GM20431 (cell line): ENCODE results near the gene IGSF11.
"Not testable (repeated sequence)": the region's sequence is repeated elsewhere in the genome, so short reads cannot be mapped to it uniquely, and the experiment has no call there.

Experiments
- in situ Hi-C: fragments of 300-500 bp; cut with MseI, MboI; formaldehyde crosslinking; loops from one replicate; pipeline ENCODE4 v1.15.0; 2020; ENCODE audit warnings: low sequenced_read_pairs; ENCODE audit not compliant: unreplicated experiment

IGSF11 gene

DNA sequence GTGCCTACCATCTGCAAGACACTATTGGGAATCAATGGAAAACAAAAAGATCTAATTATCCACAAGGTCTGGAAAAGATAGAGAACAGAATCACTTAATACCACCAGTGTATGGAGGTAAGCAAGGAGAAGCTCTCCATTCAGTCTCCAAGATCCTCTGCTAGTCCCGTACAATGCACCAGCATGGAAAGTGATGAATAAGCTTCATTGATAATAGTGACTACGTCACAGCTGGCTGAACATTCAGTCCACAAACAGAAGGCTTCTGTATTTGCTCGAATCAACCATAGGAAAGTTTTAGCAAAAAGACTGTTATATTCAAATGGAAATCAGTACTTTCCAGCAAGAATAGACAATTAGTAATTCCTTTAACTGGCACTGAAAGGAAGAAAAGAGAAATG is 42.9 kb downstream of the IGSF11 start:
- in situ Hi-C loops: no loop called here

DNA sequence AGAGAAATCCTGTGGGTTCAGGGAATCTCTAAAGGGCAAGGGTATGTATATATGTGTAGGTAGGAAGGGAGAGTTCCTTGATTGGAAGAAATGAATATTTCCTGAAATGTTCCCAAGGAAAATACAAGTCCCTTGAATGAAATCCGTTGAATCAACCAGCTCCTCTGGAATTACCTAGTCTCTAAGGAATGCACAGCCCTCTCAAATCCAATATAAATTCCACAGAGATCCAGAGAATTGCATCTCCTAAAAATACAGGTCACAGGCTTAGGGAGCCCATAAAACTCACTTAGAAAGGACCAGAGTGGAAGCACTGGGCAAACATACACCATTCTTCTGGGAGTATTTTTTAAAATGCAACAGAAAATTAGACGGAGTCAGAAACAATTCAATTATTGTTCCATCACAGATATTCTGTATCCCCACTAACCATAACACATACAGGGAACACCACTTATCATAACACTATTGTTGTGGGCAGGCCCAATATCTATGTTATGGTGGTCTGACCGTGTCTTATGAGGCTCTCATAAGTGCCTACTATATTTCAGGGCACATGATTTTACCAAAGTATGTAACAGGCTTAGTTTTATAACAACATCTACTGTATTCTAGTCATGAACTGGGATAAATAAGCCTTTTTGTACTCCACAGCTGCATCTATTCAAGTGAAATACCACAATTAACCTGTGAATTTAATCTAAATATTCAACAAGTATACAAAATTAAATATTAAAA is 43.7 kb downstream of the IGSF11 start:
- in situ Hi-C loops: no loop called here

DNA sequence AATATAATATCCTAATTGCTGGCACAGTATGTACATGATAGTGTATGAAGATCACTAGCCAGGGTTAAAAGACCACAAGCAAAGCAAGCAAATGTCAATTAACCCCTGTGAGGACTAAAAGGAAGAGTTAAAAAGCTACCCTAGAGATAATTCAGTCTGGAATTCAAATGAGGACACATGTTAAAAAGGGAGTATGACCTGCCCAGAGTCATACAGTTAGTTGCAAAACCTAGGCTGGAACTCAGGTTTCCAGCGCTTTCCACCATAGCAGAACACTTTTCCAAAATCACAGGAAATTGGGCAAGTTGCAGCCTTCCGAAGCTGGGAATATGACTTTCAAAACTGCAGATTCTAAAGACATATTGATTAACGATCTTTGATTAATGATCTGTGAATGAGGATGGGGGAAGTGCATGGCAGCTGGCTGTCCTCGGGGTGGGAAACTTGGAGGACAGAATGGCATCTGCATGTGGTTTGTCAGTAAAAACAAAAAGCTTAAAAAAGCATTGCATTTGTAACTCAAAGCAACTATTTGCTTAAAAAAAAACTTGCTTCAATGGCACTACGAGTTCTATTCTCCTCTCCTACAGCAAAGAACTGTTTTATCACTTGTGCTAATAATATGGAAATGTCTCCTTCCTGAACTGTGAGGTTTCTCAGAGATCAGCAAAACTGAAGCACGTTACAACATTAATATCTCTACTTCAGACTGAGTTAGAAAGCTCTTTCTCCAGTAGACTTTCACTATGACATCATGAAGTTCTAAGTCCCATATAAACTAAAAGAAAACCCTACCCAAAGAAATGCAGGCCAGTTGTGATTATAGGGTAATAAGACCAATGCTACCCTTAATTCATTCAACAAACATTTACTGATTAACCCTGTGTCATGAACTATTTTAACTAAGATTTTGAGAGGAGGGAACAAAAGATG is 46.2 kb downstream of the IGSF11 start:
- in situ Hi-C loops: no loop called here

DNA sequence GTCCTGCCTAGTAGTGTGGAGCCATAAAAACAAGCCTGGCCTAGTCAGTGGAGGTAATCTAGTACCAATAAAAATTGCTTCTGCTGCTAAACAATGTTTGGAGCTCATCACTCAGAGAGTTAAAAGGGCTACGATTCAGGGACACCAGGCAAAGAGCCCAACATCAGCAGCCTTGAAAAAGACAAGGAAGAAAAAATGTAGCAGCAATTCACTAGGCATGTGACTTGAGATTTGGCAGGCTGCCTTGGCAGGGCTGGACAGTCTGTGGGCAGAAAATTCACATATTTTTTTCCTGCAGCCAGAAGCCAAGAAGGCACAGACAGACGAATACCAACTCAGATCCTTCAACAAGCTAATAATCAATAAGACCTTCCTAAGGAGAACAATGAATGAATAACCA is 47.2 kb downstream of the IGSF11 start:
- in situ Hi-C loops: no loop called here

DNA sequence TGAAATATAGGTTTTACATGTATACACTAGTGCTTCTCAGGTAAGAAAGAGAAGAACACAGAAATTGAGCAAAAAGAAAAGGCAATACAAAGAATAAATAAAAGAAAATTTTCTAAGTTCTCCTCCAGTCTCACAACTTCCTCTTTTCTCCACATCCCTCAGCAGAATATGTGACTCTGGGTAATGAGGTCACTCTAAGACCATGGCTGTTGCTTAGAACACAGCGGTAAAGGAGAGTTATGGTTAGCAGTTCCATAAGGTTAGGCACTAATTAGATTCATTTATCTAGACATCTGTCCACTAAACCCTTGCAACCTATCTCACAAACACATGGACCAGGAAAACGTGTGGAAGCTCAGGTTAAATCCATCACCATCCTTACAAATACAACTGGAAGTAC is 47.9 kb downstream of the IGSF11 start:
- in situ Hi-C loops: no loop called here

DNA sequence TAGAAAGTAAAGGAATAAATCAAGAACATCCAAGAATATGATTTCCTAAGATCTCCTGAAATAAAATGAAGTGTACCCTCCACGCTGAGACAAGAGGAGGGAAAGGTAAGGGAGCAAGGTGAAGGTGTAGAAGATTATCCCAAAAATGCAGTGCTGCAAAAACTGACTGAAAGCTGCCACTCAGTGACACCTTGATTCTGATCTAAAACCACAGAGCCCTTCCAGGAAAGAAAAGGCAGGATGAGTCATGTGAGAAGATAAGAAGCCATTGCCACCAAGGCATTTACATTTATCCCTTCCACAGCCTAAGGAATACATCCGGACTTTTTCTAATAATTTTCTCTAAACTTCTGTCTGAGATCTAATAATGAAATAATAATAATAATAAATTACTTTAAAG is 49.9 kb downstream of the IGSF11 start:
- in situ Hi-C loops: no loop called here

DNA sequence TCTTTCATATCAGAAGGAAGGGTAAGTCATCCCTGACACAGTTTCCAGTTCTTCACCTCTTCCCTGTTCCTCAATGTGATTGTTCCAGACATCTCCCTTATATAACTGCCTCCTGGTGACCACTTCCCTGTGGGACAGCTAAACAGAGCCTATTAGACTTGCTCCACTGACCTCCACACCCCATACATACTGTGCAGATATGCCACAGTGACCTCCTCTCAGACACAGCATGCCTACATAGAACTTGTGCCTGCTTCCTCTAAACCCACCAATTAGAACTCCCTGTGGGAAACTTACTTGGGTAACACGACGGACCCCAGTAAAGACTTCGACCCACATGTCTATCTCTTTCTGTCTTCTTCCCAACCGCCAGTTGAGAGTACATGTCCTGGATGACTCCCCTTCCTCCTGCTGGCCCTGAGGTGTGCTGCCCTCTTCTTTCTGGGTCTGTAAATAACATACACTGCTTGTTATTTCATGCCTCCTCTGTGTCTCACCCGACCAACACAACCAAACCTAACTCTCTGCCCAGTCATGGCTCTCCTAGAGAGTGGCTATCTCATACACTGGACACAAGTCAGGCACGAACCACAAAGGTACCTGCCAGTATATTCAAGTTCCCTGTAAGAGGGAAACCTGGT is 53.0 kb downstream of the IGSF11 start:
- in situ Hi-C loops: no loop called here

DNA sequence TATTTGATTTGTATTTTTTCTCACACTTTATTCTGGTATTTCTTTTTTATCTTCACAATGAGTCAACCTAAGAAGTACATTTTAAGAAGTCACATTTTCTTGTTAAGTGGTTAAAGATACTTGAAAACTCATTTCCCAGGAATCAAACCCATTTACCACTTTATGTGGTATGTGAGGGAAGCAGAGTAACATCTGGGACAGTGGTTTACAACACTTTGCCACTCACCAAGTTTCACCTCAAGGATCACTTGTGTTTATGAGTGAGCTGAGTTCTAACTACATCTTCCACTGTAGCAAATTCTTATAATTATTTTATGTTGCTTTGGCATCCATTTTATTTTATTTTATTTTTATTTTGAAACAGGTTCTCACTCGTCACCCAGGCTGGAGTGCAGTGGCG is 53.8 kb downstream of the IGSF11 start:
- in situ Hi-C loops: no loop called here

DNA sequence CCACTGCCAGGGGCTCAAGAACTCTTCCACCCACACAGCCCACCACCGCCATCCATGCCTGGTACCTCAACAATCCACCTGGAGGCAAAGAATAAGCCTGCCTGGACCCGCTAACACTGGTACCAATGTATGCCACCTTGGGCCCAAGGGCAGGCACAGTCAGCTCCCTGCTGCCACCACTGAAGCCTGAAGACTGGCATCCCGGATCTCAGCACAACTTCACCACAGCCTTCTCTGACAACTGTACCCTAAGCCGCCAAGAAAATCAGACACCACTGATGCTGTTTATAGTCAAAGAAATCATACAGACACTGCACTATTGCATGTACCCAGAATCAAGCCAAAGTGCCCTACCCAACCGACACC is 56.3 kb downstream of the IGSF11 start:
- in situ Hi-C loops: no loop called here

DNA sequence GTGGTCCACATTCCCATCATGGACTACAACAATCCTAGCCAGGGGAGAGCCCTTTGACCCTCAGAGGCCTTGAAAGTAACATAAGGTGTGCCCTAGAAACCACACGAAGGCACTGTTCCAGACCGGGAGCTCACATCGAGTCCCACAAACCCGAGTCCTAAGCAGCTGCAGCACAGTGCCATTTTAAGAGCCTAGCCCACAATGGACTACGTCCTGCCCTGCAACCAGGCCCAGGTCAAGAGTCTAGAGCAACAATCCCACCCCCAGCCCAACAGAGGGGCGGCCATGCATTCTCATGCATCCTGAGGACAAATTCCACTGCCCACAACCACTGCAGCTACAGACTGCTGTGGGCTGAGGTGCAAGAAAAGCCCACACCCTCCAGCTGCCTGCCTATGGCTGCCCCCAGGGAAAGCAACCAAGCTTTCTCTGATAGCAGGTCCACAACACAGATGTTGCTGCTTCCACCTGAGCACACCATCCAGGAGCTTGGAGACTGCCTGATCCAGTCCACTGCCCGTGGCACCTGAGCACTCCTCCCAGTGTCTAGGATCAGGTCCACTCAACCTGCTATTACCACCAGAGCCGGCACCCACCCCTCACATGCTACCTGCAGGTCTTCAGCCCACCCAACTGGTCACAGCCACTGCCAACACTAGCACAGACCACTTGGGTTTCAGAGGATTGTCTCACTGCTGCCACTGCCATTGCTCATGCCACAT is 56.8 kb downstream of the IGSF11 start:
- in situ Hi-C loops: no loop called here

DNA sequence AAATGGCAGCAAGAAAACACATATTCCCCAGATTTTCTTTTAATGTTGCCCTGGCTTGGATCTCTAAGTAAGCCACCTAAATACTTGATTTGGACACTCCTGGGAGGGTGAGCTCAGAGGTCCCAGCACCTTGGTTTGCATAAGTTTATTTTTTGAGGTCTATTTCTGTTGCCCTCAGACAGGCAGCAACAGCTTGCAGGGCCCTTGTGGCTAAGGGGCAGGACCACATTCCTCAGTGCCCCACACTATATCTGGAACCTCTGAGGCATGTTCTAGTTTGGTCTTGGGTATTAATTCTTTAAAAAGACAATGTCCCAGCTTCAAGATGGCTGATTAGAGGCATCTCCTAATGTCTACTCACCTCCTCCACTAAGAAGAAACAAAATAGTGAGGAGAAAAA is 57.5 kb downstream of the IGSF11 start:
- in situ Hi-C loops: no loop called here

DNA sequence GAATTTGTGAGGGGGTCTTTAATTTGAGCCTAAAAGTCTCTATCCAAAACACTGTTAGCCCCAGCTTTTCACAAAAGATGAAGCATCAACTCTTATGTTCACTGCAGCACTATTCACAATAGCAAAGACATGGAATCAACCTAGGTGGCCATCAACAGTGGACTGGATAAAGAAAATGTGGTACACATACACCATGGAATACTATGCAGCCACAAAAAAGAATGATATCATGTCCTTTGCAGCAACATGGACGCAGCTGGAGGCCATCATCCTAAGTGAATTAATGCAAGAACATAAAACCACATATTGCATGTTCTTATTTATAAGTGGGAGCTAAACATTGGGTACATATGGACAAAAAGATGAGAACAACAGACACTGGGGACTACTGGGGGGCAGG is 59.2 kb downstream of the IGSF11 start:
- in situ Hi-C loops: not testable (repeated sequence)

DNA sequence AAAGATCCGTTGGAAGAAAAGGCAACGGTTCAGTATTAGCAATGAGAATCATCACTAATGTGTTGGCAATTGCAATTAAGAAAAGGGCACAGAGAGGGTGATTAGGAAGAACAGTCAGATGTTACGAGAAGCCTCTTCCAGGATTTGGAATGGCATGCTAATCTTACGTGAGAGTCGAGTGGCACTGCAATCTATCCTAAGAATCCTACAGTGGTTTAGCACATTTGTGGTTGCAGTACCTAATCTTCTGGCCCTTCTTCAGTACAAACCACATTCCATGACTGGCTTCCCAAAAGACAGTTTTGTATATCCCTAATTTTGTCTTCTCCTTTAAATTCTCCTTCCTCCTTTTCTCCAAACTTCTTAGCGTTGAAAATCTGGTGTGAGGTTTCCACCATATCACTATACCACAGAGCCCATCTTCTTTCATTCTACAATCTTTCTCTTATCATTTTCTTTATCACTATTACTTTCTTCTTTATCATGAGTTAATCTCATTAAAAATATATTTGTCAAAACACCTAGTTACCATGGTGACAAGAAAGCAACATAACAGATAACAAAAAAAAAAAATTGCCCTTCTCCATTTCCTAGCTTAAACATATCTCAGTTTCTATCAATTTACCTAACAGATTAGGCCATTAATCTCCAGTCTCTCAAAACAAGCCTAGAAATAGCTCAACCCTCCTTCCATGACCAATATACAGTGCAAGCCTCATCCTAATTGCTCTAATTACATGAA is 60.1 kb downstream of the IGSF11 start:
- in situ Hi-C loops: no loop called here

DNA sequence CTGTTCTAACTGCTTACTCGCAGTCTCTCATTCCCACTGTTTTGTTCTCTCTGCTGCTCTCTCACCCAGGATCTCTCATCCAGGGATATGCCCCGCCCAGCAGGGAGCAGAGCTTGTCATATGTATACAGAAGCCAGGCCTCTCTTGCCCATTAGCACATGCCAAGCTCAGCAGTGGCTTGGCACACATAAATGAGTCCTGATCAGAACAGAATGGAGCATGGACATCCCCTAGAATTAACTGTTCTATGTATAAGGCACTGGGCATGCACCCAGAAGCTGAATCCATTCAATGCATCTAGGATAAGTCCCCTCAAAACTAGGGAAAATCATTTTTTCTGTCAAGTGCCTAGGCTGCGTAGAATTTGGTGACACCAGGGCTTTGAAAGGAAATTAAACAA is 61.6 kb downstream of the IGSF11 start:
- in situ Hi-C loops: no loop called here

DNA sequence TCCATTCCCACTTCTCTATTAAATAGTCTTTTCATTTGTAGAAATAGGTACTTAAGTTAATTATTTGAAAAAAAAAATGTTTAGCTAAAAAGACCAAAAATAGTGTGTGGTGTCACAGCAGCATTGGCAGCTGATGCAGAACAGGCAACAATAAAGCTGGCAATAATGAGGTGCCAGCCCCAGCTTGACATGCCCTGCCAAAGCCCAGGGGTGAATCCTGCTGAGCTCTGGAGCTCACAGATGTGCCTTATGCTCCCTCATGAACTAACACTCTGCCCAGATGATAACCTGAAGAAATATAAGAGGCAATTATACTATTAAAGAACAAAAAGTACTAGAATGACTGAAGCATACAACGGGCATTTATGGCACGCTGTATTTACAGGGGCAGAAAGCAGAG is 63.8 kb downstream of the IGSF11 start:
- in situ Hi-C loops: no loop called here

DNA sequence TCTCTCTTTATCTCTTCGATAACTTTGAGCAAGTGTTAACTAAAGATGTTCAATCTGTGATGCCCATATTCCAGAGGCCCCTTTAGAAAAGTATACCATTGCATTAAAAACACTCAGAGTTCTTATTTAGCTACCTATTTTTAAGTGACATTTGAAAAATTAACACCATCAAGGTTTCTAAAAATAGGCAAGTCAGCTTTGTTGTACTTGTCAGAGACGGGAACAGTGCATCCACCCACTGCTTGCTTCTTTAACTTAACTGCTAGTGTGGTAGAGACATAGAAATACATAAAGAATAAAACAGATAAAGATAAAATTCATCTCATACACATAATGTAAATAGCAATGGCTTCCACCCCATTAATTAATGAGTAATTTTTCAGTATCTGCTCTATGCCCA is 66.0 kb downstream of the IGSF11 start:
- in situ Hi-C loops: no loop called here

DNA sequence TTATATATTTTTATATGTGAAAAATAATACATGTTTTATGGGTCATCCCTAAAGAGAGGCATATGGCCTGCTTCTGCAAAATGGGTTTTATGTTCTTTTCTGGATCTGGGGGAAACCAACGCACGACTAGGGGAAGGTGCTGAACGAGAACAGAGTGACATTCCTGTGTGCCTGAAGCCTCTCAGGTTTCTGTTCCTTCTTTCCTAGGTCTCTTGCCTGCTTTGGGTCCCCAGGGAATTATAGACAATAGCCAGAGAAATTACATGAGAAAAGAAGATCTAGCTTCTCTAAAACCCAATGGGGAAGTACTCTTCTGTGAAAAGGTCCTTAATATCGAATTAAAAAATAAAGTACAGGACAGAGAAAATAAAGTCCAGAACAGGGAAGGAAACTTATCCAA is 66.5 kb downstream of the IGSF11 start:
- in situ Hi-C loops: no loop called here

DNA sequence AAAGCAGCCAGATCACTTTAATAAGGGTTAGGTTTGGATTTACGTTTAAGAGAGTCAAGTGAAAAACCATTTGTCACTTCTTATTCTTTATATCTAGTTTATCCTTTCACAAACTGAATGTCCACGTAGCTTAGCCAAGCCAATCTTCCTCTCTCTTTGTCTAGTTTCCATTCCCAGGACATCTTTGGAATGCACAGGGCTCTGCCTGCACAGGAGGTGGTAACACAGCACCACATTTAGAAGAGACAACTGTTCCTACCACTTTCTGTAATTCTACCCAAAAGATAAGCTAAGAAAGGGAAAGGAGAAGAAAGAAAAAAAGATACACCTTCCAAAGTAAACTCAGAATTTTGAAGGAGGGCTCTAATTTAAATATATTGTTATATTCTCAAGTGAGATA is 67.9 kb downstream of the IGSF11 start:
- in situ Hi-C loops: no loop called here

DNA sequence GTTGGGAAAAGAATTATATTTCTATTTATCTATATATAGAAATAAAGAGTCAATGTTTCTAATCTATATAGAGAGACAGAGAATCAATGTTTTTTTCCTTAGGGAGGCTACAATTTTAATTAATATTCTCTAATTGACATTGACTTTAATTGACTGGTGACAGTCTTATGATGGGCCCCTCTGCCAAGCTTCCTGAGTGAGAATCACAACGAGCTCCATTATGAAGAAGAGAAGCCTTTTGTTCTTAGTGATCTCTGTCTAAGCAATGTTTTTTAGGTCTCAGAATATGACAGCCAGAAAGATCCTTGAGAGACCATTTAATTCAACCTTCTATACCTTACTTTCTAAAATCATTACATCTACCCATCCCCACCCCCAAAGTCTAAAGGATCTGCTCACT is 70.9 kb downstream of the IGSF11 start:
- in situ Hi-C loops: no loop called here
